IPS-18a (cell line): ENCODE measurements around the gene DRG2.

Source experiments
- H3K27ac ChIP-seq: one replicate; pipeline ENCODE4 v1.5.1; 2013; ENCODE audit warnings: low read length
- H3K27me3 ChIP-seq: one replicate; pipeline ENCODE4 v1.6.1; 2013; ENCODE audit warnings: mild to moderate bottlenecking, low read length; ENCODE audit not compliant: control insufficient read depth, insufficient read depth
- H3K36me3 ChIP-seq: one replicate; pipeline ENCODE4 v1.6.1; 2013; ENCODE audit warnings: low read depth, low read length; ENCODE audit not compliant: control insufficient read depth
- H3K4me1 ChIP-seq: one replicate; pipeline ENCODE4 v1.6.1; 2013; ENCODE audit warnings: low read depth, low read length; ENCODE audit not compliant: control insufficient read depth
- H3K4me3 ChIP-seq: one replicate; pipeline ENCODE4 v1.5.1; 2013; ENCODE audit warnings: low read length
- H3K9ac ChIP-seq: one replicate; pipeline ENCODE4 v1.6.1; 2013; ENCODE audit warnings: mild to moderate bottlenecking, low read length, moderate library complexity
- H3K9me3 ChIP-seq: one replicate; pipeline ENCODE4 v1.6.1; 2013; ENCODE audit warnings: low read depth, low read length; ENCODE audit not compliant: control insufficient read depth

Gene DRG2

GRCh38 chr17:18107971-18108370 is 20.2 kb downstream of the DRG2 start:
- H3K9ac ChIP-seq: no peak overlapping the region
- H3K4me3 ChIP-seq: no peak overlapping the region
- no peak overlapping the region for H3K27ac ChIP-seq
- H3K27me3 ChIP-seq: no peaks in the 10 kb centered on the region
- no peaks in the 10 kb centered on the region for H3K9me3 ChIP-seq
- H3K4me1 ChIP-seq: no peaks in the 10 kb centered on the region
- H3K36me3 ChIP-seq: peaks cover 6% of the 10 kb centered on the region

- H3K36me3 ChIP-seq: peaks cover 6% of the 10 kb centered on the region
- no peak within 1 kb of the TSS for H3K27ac ChIP-seq
- H3K9me3 ChIP-seq: no peaks in the 10 kb centered on the region
- H3K4me3 ChIP-seq: no peak within 1 kb of the TSS
- no peak within 1 kb of the TSS for H3K9ac ChIP-seq
- no peaks in the 10 kb centered on the region for H3K27me3 ChIP-seq
- no peaks in the 10 kb centered on the region for H3K4me1 ChIP-seq
These were observed 20.9 kb downstream of the DRG2 start, which contains the start of gene MYO15A for GRCh38 chr17:18108401-18109312. MYO15A (plus strand) TSS chr17:18108756; CDS start chr17:18118801, 10,045 bp downstream.

GRCh38 chr17:18109935-18110485 is 22.3 kb downstream of the DRG2 start:
- H3K4me1 ChIP-seq: no peaks in the 10 kb centered on the region
- no peaks in the 10 kb centered on the region for H3K9me3 ChIP-seq
- H3K27ac ChIP-seq: no peak overlapping the region
- no peaks in the 10 kb centered on the region for H3K27me3 ChIP-seq
- H3K9ac ChIP-seq: no peak overlapping the region
- H3K4me3 ChIP-seq: no peak overlapping the region
- peaks cover 6% of the 10 kb centered on the region for H3K36me3 ChIP-seq

GRCh38 chr17:18110636-18111145 is 22.9 kb downstream of the DRG2 start:
- Histone ChIP-seq H3K27me3 (no peaks in the 10 kb centered on the region), H3K36me3 (peaks cover 6% of the 10 kb centered on the region), H3K4me3 (no peak overlapping the region), H3K9ac (no peak overlapping the region), H3K9me3 (no peaks in the 10 kb centered on the region), H3K27ac (no peak overlapping the region), H3K4me1 (no peaks in the 10 kb centered on the region)

GRCh38 chr17:18111330-18111971 is 23.7 kb downstream of the DRG2 start:
- H3K9ac ChIP-seq: no peak overlapping the region
- no peaks in the 10 kb centered on the region for H3K9me3 ChIP-seq
- H3K27ac ChIP-seq: no peak overlapping the region
- peaks cover 6% of the 10 kb centered on the region for H3K36me3 ChIP-seq
- H3K4me1 ChIP-seq: no peaks in the 10 kb centered on the region
- H3K4me3 ChIP-seq: no peak overlapping the region
- H3K27me3 ChIP-seq: no peaks in the 10 kb centered on the region

- no peak overlapping the region for H3K9ac ChIP-seq
- H3K4me3 ChIP-seq: no peak overlapping the region
- no peaks in the 10 kb centered on the region for H3K27me3 ChIP-seq
- H3K27ac ChIP-seq: no peak overlapping the region
- H3K4me1 ChIP-seq: no peaks in the 10 kb centered on the region
- H3K36me3 ChIP-seq: no peaks in the 10 kb centered on the region
- H3K9me3 ChIP-seq: no peaks in the 10 kb centered on the region
These were observed 27.8 kb downstream of the DRG2 start for GRCh38 chr17:18115517-18115916.

- Histone ChIP-seq H3K4me3 (no peak overlapping the region), H3K27me3 (no peaks in the 10 kb centered on the region), H3K9me3 (no peaks in the 10 kb centered on the region), H3K27ac (no peak overlapping the region), H3K36me3 (no peaks in the 10 kb centered on the region), H3K4me1 (no peaks in the 10 kb centered on the region), H3K9ac (no peak overlapping the region)
These were observed 28.3 kb downstream of the DRG2 start for GRCh38 chr17:18116078-18116477.

- Histone ChIP-seq H3K4me1 (no peaks in the 10 kb centered on the region), H3K27me3 (no peaks in the 10 kb centered on the region), H3K9me3 (no peaks in the 10 kb centered on the region), H3K4me3 (no peak overlapping the region), H3K36me3 (no peaks in the 10 kb centered on the region), H3K27ac (no peak overlapping the region), H3K9ac (no peak overlapping the region)
These were observed 29.8 kb downstream of the DRG2 start for GRCh38 chr17:18117533-18117932.

- no peak overlapping the region for H3K9ac ChIP-seq
- H3K4me1 ChIP-seq: no peaks in the 10 kb centered on the region
- H3K9me3 ChIP-seq: no peaks in the 10 kb centered on the region
- no peaks in the 10 kb centered on the region for H3K27me3 ChIP-seq
- no peak overlapping the region for H3K27ac ChIP-seq
- H3K36me3 ChIP-seq: no peaks in the 10 kb centered on the region
- H3K4me3 ChIP-seq: no peak overlapping the region
These were observed 30.5 kb downstream of the DRG2 start for GRCh38 chr17:18117982-18118975.

- Histone ChIP-seq H3K36me3 (no peaks in the 10 kb centered on the region), H3K27me3 (no peaks in the 10 kb centered on the region), H3K9ac (no peak overlapping the region), H3K4me1 (no peaks in the 10 kb centered on the region), H3K4me3 (no peak overlapping the region), H3K27ac (no peak overlapping the region), H3K9me3 (no peaks in the 10 kb centered on the region)
These were observed 31.5 kb downstream of the DRG2 start for GRCh38 chr17:18119166-18119745.
